K562 (cell line): Measurements from ENCODE around the gene SYMPK. TPM values are rescaled to one million over a fixed set of nuclear protein-coding genes. Genes with fewer than 3 reads are reported as not detected.

Experiments
- ATAC-seq: fragments of 200-7000 bp; cut with Tn5 transposase; 3 replicates; pipeline ENCODE4 v1.9.1; 2020; ENCODE audit warnings: moderate library complexity
- BruUV-seq: library from RNA; stranded (reverse); fragments of 400-500 nt; replicated peaks from 2 replicates; lab custom pipeline; 2021; lab: Mats Ljungman, UMichigan
- CTCF ChIA-PET: fragments of 300-600 bp; formaldehyde crosslinking; extraction: SDS; loops from one replicate; lab custom pipeline; 2021; ENCODE audit warnings: low intra/inter-chr PET ratio; lab: Yijun Ruan, JAX
- POLR2A ChIA-PET: fragments of 300-600, 350-650 bp; sonication (Branson Sonifier 250); formaldehyde crosslinking; extraction: SDS; loops from one replicate; lab custom pipeline; 2021; ENCODE audit warnings: antibody characterized with exemption, inconsistent platforms; lab: Yijun Ruan, JAX
- DNase-seq, 4 experiments: peaks; one replicate each; pipeline versions ENCODE4 v3.0.0 to v3.0.0-alpha.2; 2011 to 2018; ENCODE audit warnings: low spot score in 3 of 4, mixed read lengths in 3 of 4; ENCODE audit errors: extremely low read depth in 1 of 4
- FAIRE-seq: peaks from 2 replicates; lab custom pipeline; 2011; peaks lifted over from hg19 to GRCh38; lab: Jason Lieb, UNC
- H2AFZ ChIP-seq: 2 replicates; pipeline ENCODE4 v1.6.0; 2011; ENCODE audit warnings: low read depth, low read length, control low read depth, inconsistent platforms
- H3K27ac ChIP-seq: fragments of 200-600 bp; 3 replicates; pipeline ENCODE4 v1.8.0; 2011; ENCODE audit warnings: low read depth, mild to moderate bottlenecking, control low read depth, inconsistent platforms, low read length, moderate library complexity, mixed read lengths; ENCODE audit errors: extremely low read depth
- H3K27me3 ChIP-seq, 2 experiments: fragments of 300-600 bp in 1 of 2; 2 replicates in 1 of 2; 3 replicates in 1 of 2; pipeline versions ENCODE4 v1.6.0 to v1.8.0; 2011; ENCODE audit warnings: inconsistent platforms in 2 of 2, low read length in 2 of 2, mild to moderate bottlenecking in 1 of 2, mixed read lengths in 1 of 2, moderate library complexity in 1 of 2; ENCODE audit not compliant: control insufficient read depth in 2 of 2, insufficient read depth in 2 of 2
- H3K36me3 ChIP-seq: fragments of 300-600 bp; 3 replicates; pipeline ENCODE4 v1.8.0; 2011; ENCODE audit warnings: mild to moderate bottlenecking, low read length, inconsistent platforms; ENCODE audit not compliant: control insufficient read depth, insufficient read depth
- H3K4me1 ChIP-seq, 2 experiments: fragments of 200-600 bp in 1 of 2; replicated peaks in 1 of 2; 2 replicates in 1 of 2; 3 replicates in 1 of 2; pipeline versions ENCODE4 v1.5.1 to v1.8.0; 2011; ENCODE audit warnings: inconsistent platforms in 2 of 2, low read length in 2 of 2, mild to moderate bottlenecking in 1 of 2, mixed read lengths in 1 of 2, moderate library complexity in 1 of 2; ENCODE audit not compliant: control insufficient read depth in 2 of 2, insufficient read depth in 2 of 2
- H3K4me2 ChIP-seq: 2 replicates; pipeline ENCODE4 v1.6.1; 2011; ENCODE audit warnings: low read length, control low read depth, inconsistent platforms, mixed read lengths; ENCODE audit not compliant: insufficient read depth
- H3K4me3 ChIP-seq: fragments of 200-600 bp; sonication (generic), shearing (Covaris generic); 2 replicates; pipeline ENCODE4 v1.5.1; 2016; ENCODE audit warnings: control low read depth, inconsistent platforms
- H3K79me2 ChIP-seq: fragments of 200-600 bp; 3 replicates; pipeline ENCODE4 v1.8.0; 2011; ENCODE audit warnings: low read length, inconsistent platforms; ENCODE audit not compliant: control insufficient read depth, insufficient read depth
- H3K9ac ChIP-seq, 2 experiments: 2 replicates each; pipeline versions ENCODE4 v1.6.0 to v1.6.1; 2011; ENCODE audit warnings: low read depth in 2 of 2, low read length in 2 of 2, control low read depth in 1 of 2, inconsistent platforms in 1 of 2, mild to moderate bottlenecking in 1 of 2, mixed read lengths in 1 of 2; ENCODE audit not compliant: insufficient read depth in 1 of 2
- H3K9me1 ChIP-seq: one replicate; pipeline ENCODE4 v1.6.0; 2011; ENCODE audit warnings: inconsistent platforms, mild to moderate bottlenecking, low read length, moderate library complexity; ENCODE audit not compliant: control insufficient read depth, insufficient read depth
- H3K9me3 ChIP-seq: replicated peaks from 2 replicates; pipeline ENCODE4 v1.5.1; 2011; ENCODE audit warnings: low read depth, low read length, inconsistent platforms; ENCODE audit not compliant: control insufficient read depth, insufficient read depth
- H4K20me1 ChIP-seq: replicated peaks from 2 replicates; pipeline ENCODE4 v1.6.1; 2011; ENCODE audit warnings: low read length, inconsistent platforms, mixed read lengths; ENCODE audit not compliant: control insufficient read depth, insufficient read depth
- ASH1L ChIP-seq: fragments of 450-650 bp; IDR thresholded peaks from 2 replicates; pipeline ENCODE4 v1.6.1; 2018; ENCODE audit warnings: borderline replicate concordance, mild to moderate bottlenecking, low read depth; ENCODE audit not compliant: partially characterized antibody
- BCOR ChIP-seq: fragments of 450-650 bp; IDR thresholded peaks from 2 replicates; pipeline ENCODE4 v1.6.1; 2016
- CBFB ChIP-seq: sonication (generic); formaldehyde crosslinking; IDR thresholded peaks from 2 replicates; pipeline ENCODE4 v1.4.0; 2020; ENCODE audit warnings: mild to moderate bottlenecking, missing genetic modification reagents
- FOXK2 ChIP-seq, 2 experiments: fragments of 450-650 bp; IDR thresholded peaks in 1 of 2; conservative IDR thresholded peaks in 1 of 2; 2 replicates each; pipeline ENCODE4 v1.6.1; 2016; ENCODE audit warnings: low read depth in 2 of 2, mild to moderate bottlenecking in 1 of 2
- HNRNPL ChIP-seq: fragments of 200-400 bp; formaldehyde crosslinking; IDR thresholded peaks from 2 replicates; pipeline ENCODE4 v1.6.1; 2017; ENCODE audit warnings: low read depth, mild to moderate bottlenecking, low read length
- IFI16 ChIP-seq: fragments of 250-450 bp; sonication (Bioruptor Pico); IDR thresholded peaks from 2 replicates; pipeline ENCODE4 v2.1.2; 2022; ENCODE audit warnings: mild to moderate bottlenecking, inconsistent platforms
- ILK ChIP-seq: fragments of 450-650 bp; IDR thresholded peaks from 2 replicates; pipeline ENCODE4 v1.6.1; 2016; ENCODE audit warnings: missing genetic modification characterization, low read depth, mild to moderate bottlenecking, missing compliant biosample characterization, moderate library complexity, borderline replicate concordance
- LCOR ChIP-seq: sonication (generic); formaldehyde crosslinking; IDR thresholded peaks from 2 replicates; pipeline ENCODE4 v1.8.0; 2022; ENCODE audit warnings: mild to moderate bottlenecking, missing genetic modification reagents
- NFATC3 ChIP-seq: fragments of 450-650 bp; IDR thresholded peaks from 2 replicates; pipeline ENCODE4 v1.6.1; 2017; ENCODE audit warnings: mild to moderate bottlenecking
- PHF20 ChIP-seq: fragments of 450-650 bp; IDR thresholded peaks from 2 replicates; pipeline ENCODE4 v1.6.1; 2018; ENCODE audit not compliant: partially characterized antibody
- RBFOX2 ChIP-seq: fragments of 200-400 bp; formaldehyde crosslinking; IDR thresholded peaks from 2 replicates; pipeline ENCODE4 v1.6.1; 2017; ENCODE audit warnings: low read depth, mild to moderate bottlenecking, low read length, moderate library complexity
- SMARCB1 ChIP-seq: IDR thresholded peaks from 2 replicates; pipeline ENCODE4 v1.6.1; 2011; ENCODE audit warnings: improper control_type of control experiment, low read depth; ENCODE audit not compliant: insufficient read length
- ZNF668 ChIP-seq: fragments of 250-450 bp; sonication (Bioruptor Pico); IDR thresholded peaks from 2 replicates; pipeline ENCODE4 v1.8.0; 2022; ENCODE audit warnings: mild to moderate bottlenecking, inconsistent platforms
- WGBS: fragments of 100-300 bp; shearing (Covaris generic); methylation state at CpG from one replicate; pipeline ENCODE4 v1.1.6; 2016; ENCODE audit warnings: low coverage, mixed read lengths; ENCODE audit not compliant: insufficient coverage; ENCODE audit errors: missing lambda C conversion rate; 5-methylcytosine and 5-hydroxymethylcytosine counted together
- in situ Hi-C: fragments of 300-500 bp; cut with MboI; formaldehyde crosslinking; loops from 4 replicates; pipeline ENCODE4 v1.15.0; 2018; ENCODE audit warnings: inconsistent platforms, mixed read lengths
- intact Hi-C: fragments of 100-400 bp; cut with micrococcal nuclease; formaldehyde crosslinking; loops from 2 replicates; pipeline ENCODE4 v1.14.2; 2022
- polyA plus RNA-seq, 8 experiments: library from polyadenylated mRNA; depleted of rRNA in 4 of 8; stranded (reverse) in 5 of 8; unstranded in 3 of 8; fragments of >200 nt; fragmentation: Nextera tagmentation in 2 of 8; fragmentation: Illumina TruSeq in 1 of 8; extraction: Ambion mirVana in 2 of 8; extraction: Trizol in 1 of 8; gene quantifications; 2 replicates each; pipeline versions ENCODE4 v1.2.1 to v1.2.3, GENCODE V29; 2011 to 2014; ENCODE audit warnings: inconsistent platforms in 1 of 8, missing spikeins in 1 of 8
- total RNA-seq, 7 experiments: library from RNA; depleted of rRNA in 6 of 7; stranded (reverse); fragments of >200 nt in 6 of 7; fragmentation: Illumina TruSeq in 2 of 7; extraction: Trizol in 2 of 7; gene quantifications; 2 replicates each; pipeline versions ENCODE4 v1.2.1 to v1.2.3, GENCODE V29; 2011 to 2021; ENCODE audit warnings: low replicate concordance in 1 of 7
- TF ChIP-seq, protein P1 (sequence below): sonication (generic); formaldehyde crosslinking; IDR thresholded peaks from 2 replicates; pipeline ENCODE4 v1.5.0; 2020; ENCODE audit warnings: missing genetic modification reagents
- TF ChIP-seq, protein P2 (sequence below): fragments of 250-450 bp; sonication (Bioruptor Pico); IDR thresholded peaks from 2 replicates; pipeline ENCODE4 v1.5.0; 2021; ENCODE audit warnings: mild to moderate bottlenecking, borderline replicate concordance
- TF ChIP-seq, protein P3 (sequence below): sonication (generic); formaldehyde crosslinking; IDR thresholded peaks from 2 replicates; pipeline ENCODE4 v1.8.0; 2023; ENCODE audit warnings: mild to moderate bottlenecking, missing genetic modification reagents
- TF ChIP-seq, protein P4 (sequence below): fragments of 250-450 bp; sonication (Bioruptor Pico); IDR thresholded peaks from 2 replicates; pipeline ENCODE4 v1.5.0; 2020; ENCODE audit warnings: mild to moderate bottlenecking

SYMPK gene
- total and polyA plus RNA-seq, 9 of the 15 experiments (the other 6 are each of a cell fraction or from before 2014, with no cell fraction given) = 0.73 to 95.5 (median 58.4) TPM

DNA sequence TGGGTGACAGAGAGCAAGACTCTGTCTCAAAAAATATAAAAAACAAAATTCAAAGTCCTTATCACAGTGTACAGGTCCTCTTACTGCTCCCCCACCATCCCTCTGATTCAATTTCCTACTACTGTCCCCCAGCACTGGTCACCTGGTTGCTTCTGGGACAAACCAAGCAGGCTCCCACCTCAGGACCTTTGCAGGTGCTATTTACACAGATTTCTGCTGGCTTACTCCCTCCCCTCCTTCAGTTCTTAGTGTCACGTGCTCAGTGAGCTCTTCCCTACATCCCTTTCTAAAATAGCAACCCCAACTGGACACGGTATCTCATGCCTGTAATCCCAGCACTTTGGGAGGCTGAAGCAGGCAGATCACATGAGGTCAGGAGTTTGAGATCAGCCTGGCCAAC lies 17.0 kb upstream of the SYMPK start (continued):
- TF ChIP-seq, protein P1, sequence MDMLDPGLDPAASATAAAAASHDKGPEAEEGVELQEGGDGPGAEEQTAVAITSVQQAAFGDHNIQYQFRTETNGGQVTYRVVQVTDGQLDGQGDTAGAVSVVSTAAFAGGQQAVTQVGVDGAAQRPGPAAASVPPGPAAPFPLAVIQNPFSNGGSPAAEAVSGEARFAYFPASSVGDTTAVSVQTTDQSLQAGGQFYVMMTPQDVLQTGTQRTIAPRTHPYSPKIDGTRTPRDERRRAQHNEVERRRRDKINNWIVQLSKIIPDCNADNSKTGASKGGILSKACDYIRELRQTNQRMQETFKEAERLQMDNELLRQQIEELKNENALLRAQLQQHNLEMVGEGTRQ (CRISPR knock-in tag) = peak; percentile 23; the same call in 1 of the 2 replicates
- TF ChIP-seq LCOR (no peak), HNRNPL (no peak), ILK (no peak)

DNA sequence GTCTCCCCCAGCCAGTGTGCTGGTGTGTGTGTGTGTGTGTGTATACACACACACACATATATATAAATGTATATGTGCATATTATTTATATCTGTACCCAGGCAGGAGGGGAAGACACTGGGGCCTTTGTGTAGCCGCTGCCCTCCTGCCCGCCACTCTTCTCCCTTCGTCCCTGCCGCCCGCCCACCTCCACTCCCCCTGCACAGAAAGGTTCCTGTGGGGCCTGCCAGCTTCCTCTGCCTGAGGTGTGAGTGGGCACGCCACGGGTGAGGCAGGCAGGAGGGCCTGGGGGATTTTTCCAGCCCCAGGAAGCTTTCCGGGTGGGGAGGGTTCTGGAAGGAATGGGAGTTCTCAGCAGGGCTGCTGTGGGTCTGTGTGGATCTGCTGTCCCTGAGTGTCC lies 16.1 kb upstream of the SYMPK start:
- FAIRE-seq (no peak), ATAC-seq (no peak), DNase-seq (no peak)
- ChIA-PET CTCF (no interaction called here), POLR2A (interaction anchor here (2.1 kb wide), 1 partner anchor 15 kb away, joined by 6 read pairs; the partner anchor contains the start of genes FOXA3 and SYMPK)
- in situ Hi-C loops (no loop called here), intact Hi-C loops (no loop called here)
- Histone ChIP-seq H3K9me1 (no peaks in the 10 kb centered on the region), H3K4me2 (no peak overlapping the region), H4K20me1 (no peaks in the 10 kb centered on the region), H3K4me3 (no peak overlapping the region), H2AFZ (no peak overlapping the region), H3K27ac (no peak overlapping the region), H3K27me3 (no peaks in the 10 kb centered on the region), H3K9me3 (no peaks in the 10 kb centered on the region), H3K9ac (peak overlapping the region in 1 of 2 experiments; percentile 59; a peak in 2 of 4 replicates), H3K36me3 (peaks cover 5% of the 10 kb centered on the region; the same call in 1 of the 3 replicates), H3K79me2 (peaks cover 11% of the 10 kb centered on the region), H3K4me1 (peaks cover 61 to 78% of the 10 kb centered on the region in 2 experiments)
- 90% methylated on average over 5 of the region's 8 CpGs for WGBS
- BruUV-seq = no TSS peak
- no peak for TF ChIP-seq NFATC3
- TF ChIP-seq, protein P2, sequence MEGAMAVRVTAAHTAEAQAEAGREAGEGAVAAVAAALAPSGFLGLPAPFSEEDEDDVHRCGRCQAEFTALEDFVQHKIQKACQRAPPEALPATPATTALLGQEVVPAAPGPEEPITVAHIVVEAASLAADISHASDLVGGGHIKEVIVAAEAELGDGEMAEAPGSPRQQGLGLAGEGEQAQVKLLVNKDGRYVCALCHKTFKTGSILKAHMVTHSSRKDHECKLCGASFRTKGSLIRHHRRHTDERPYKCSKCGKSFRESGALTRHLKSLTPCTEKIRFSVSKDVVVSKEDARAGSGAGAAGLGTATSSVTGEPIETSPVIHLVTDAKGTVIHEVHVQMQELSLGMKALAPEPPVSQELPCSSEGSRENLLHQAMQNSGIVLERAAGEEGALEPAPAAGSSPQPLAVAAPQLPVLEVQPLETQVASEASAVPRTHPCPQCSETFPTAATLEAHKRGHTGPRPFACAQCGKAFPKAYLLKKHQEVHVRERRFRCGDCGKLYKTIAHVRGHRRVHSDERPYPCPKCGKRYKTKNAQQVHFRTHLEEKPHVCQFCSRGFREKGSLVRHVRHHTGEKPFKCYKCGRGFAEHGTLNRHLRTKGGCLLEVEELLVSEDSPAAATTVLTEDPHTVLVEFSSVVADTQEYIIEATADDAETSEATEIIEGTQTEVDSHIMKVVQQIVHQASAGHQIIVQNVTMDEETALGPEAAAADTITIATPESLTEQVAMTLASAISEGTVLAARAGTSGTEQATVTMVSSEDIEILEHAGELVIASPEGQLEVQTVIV = no peak
- TF ChIP-seq HNRNPL = no peak
- TF ChIP-seq, protein P3, sequence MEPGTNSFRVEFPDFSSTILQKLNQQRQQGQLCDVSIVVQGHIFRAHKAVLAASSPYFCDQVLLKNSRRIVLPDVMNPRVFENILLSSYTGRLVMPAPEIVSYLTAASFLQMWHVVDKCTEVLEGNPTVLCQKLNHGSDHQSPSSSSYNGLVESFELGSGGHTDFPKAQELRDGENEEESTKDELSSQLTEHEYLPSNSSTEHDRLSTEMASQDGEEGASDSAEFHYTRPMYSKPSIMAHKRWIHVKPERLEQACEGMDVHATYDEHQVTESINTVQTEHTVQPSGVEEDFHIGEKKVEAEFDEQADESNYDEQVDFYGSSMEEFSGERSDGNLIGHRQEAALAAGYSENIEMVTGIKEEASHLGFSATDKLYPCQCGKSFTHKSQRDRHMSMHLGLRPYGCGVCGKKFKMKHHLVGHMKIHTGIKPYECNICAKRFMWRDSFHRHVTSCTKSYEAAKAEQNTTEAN (CRISPR knock-in tag) = no peak
- no peak for TF ChIP-seq FOXK2 (conservative IDR thresholded peaks at IDR 0.05 in 1 of 2, IDR thresholded peaks at IDR 0.05 in 1 of 2; ENCODE audit: low read depth in 2 of 2)
- TF ChIP-seq IFI16 (CRISPR knock-in tag) = no peak
- TF ChIP-seq, protein P4, sequence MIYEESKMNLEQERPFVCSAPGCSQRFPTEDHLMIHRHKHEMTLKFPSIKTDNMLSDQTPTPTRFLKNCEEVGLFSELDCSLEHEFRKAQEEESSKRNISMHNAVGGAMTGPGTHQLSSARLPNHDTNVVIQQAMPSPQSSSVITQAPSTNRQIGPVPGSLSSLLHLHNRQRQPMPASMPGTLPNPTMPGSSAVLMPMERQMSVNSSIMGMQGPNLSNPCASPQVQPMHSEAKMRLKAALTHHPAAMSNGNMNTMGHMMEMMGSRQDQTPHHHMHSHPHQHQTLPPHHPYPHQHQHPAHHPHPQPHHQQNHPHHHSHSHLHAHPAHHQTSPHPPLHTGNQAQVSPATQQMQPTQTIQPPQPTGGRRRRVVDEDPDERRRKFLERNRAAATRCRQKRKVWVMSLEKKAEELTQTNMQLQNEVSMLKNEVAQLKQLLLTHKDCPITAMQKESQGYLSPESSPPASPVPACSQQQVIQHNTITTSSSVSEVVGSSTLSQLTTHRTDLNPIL (CRISPR knock-in tag) = no peak
- TF ChIP-seq CBFB (CRISPR knock-in tag) = no peak
- no peak for TF ChIP-seq SMARCB1
- no peak for TF ChIP-seq ASH1L
- no peak for TF ChIP-seq BCOR
- no peak for TF ChIP-seq RBFOX2
- TF ChIP-seq PHF20 = no peak
- TF ChIP-seq ZNF668 (CRISPR knock-in tag) = no peak
